Loucy (cell line): ENCODE data around the gene OGFR.

Experiments used
- H2AFZ ChIP-seq: fragments of 200-600 bp; sonication (generic); 2 replicates; pipeline ENCODE4 v1.6.0; 2016; ENCODE audit warnings: antibody characterized with exemption, mild to moderate bottlenecking, low read length, moderate library complexity
- H3F3A ChIP-seq: fragments of 200-600 bp; 2 replicates; pipeline ENCODE4 v1.6.0; 2016; ENCODE audit warnings: antibody characterized with exemption, low read depth, mild to moderate bottlenecking
- H3K27me3 ChIP-seq: fragments of 200-600 bp; sonication (generic); 2 replicates; pipeline ENCODE4 v1.6.1; 2014; ENCODE audit warnings: low read length, mild to moderate bottlenecking; ENCODE audit not compliant: insufficient read depth, poor library complexity, severe bottlenecking
- H3K36me3 ChIP-seq: fragments of 200-600 bp; sonication (generic); 2 replicates; pipeline ENCODE4 v1.6.1; 2016; ENCODE audit warnings: low read length; ENCODE audit not compliant: insufficient read depth
- H3K4me1 ChIP-seq: fragments of 200-600 bp; sonication (generic); 2 replicates; pipeline ENCODE4 v1.5.1; 2014; ENCODE audit warnings: low read length, mild to moderate bottlenecking; ENCODE audit not compliant: insufficient read depth, poor library complexity, severe bottlenecking
- H3K4me2 ChIP-seq: fragments of 200-600 bp; sonication (generic); 2 replicates; pipeline ENCODE4 v1.6.0; 2014; ENCODE audit warnings: antibody characterized with exemption, low read length, low read depth, mild to moderate bottlenecking; ENCODE audit not compliant: poor library complexity, severe bottlenecking
- H3K4me3 ChIP-seq: fragments of 200-600 bp; sonication (generic); 2 replicates; pipeline ENCODE4 v1.5.1; 2014; ENCODE audit warnings: low read length, mild to moderate bottlenecking, mixed read lengths; ENCODE audit not compliant: poor library complexity, severe bottlenecking
- H3K79me2 ChIP-seq: fragments of 200-600 bp; sonication (generic); 2 replicates; pipeline ENCODE4 v1.6.1; 2014; ENCODE audit warnings: low read length; ENCODE audit not compliant: insufficient read depth
- H3K9ac ChIP-seq: fragments of 200-600 bp; sonication (generic); 2 replicates; pipeline ENCODE4 v1.6.0; 2014; ENCODE audit warnings: mild to moderate bottlenecking, low read depth, low read length, moderate library complexity; ENCODE audit not compliant: poor library complexity, severe bottlenecking
- H3K9me2 ChIP-seq: fragments of 200-600 bp; sonication (generic); replicated peaks from 2 replicates; pipeline ENCODE4 v1.6.1; 2016; ENCODE audit warnings: low read depth, low read length, mixed read lengths
- H3K9me3 ChIP-seq: fragments of 200-600 bp; sonication (generic); 2 replicates; pipeline ENCODE4 v1.6.1; 2014; ENCODE audit warnings: mild to moderate bottlenecking, antibody characterized with exemption, low read length, low read depth; ENCODE audit not compliant: insufficient read depth
- H4K20me1 ChIP-seq: fragments of 200-600 bp; sonication (generic); 2 replicates; pipeline ENCODE4 v1.6.0; 2014; ENCODE audit warnings: antibody characterized with exemption, low read length, mild to moderate bottlenecking; ENCODE audit not compliant: insufficient read depth, poor library complexity, severe bottlenecking
- EZH2phosphoT487 ChIP-seq: fragments of 200-600 bp; IDR thresholded peaks from 2 replicates; pipeline ENCODE4 v1.6.1; 2018; ENCODE audit warnings: antibody characterized with exemption, mild to moderate bottlenecking, moderate library complexity, borderline replicate concordance
- TF ChIP-seq, protein P1 (sequence below): fragments of 200-600 bp; sonication (generic); conservative IDR thresholded peaks from 2 replicates; pipeline ENCODE4 v1.5.1; 2014; ENCODE audit warnings: mild to moderate bottlenecking, antibody characterized with exemption, low read length

The OGFR gene

DNA sequence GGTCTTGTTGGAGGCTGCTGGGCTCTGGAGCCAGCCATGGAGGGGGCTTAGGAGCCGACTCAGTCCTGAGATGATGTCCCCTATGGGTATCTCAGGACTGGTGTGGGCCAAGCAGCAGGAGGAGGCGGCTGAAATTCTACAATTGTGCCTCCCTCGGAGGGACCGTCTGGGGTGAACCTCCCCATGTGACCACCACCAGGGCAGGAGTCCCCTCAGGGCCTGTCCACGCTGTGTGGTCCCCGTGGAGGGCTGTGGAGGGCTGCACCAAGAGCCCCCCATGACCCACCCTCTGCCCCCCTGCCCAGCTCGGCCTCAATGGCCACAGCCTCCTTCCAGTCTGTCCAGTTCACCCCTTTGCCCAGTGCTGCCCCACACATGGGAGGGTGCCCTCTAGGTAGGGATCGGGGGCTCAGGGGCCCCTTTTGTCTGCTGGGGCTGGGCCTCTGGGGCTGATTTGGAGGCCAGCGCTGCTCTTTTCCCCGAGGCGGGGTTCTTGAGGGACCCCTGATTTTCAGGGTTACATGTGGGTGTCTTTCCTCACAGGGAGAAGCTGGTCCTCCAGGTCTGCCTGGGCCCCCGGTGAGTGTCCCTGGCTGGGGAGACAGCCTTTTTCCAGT, 13.4 kb downstream of the OGFR start:
- no peaks in the 10 kb centered on the region for H3K9me3 ChIP-seq
- H3K36me3 ChIP-seq = no peaks in the 10 kb centered on the region
- H2AFZ ChIP-seq = no peak overlapping the region
- no peaks in the 10 kb centered on the region for H3K79me2 ChIP-seq
- H3F3A ChIP-seq = no peaks in the 10 kb centered on the region
- H4K20me1 ChIP-seq = no peaks in the 10 kb centered on the region
- H3K4me1 ChIP-seq = no peaks in the 10 kb centered on the region
- no peak overlapping the region for H3K4me2 ChIP-seq
- no peak overlapping the region for H3K4me3 ChIP-seq
- H3K9me2 ChIP-seq = no peaks in the 10 kb centered on the region
- no peak overlapping the region for H3K9ac ChIP-seq
- H3K27me3 ChIP-seq = no peaks in the 10 kb centered on the region
- TF ChIP-seq EZH2phosphoT487 = no peak
- TF ChIP-seq, protein P1, sequence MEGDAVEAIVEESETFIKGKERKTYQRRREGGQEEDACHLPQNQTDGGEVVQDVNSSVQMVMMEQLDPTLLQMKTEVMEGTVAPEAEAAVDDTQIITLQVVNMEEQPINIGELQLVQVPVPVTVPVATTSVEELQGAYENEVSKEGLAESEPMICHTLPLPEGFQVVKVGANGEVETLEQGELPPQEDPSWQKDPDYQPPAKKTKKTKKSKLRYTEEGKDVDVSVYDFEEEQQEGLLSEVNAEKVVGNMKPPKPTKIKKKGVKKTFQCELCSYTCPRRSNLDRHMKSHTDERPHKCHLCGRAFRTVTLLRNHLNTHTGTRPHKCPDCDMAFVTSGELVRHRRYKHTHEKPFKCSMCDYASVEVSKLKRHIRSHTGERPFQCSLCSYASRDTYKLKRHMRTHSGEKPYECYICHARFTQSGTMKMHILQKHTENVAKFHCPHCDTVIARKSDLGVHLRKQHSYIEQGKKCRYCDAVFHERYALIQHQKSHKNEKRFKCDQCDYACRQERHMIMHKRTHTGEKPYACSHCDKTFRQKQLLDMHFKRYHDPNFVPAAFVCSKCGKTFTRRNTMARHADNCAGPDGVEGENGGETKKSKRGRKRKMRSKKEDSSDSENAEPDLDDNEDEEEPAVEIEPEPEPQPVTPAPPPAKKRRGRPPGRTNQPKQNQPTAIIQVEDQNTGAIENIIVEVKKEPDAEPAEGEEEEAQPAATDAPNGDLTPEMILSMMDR = no peak

DNA sequence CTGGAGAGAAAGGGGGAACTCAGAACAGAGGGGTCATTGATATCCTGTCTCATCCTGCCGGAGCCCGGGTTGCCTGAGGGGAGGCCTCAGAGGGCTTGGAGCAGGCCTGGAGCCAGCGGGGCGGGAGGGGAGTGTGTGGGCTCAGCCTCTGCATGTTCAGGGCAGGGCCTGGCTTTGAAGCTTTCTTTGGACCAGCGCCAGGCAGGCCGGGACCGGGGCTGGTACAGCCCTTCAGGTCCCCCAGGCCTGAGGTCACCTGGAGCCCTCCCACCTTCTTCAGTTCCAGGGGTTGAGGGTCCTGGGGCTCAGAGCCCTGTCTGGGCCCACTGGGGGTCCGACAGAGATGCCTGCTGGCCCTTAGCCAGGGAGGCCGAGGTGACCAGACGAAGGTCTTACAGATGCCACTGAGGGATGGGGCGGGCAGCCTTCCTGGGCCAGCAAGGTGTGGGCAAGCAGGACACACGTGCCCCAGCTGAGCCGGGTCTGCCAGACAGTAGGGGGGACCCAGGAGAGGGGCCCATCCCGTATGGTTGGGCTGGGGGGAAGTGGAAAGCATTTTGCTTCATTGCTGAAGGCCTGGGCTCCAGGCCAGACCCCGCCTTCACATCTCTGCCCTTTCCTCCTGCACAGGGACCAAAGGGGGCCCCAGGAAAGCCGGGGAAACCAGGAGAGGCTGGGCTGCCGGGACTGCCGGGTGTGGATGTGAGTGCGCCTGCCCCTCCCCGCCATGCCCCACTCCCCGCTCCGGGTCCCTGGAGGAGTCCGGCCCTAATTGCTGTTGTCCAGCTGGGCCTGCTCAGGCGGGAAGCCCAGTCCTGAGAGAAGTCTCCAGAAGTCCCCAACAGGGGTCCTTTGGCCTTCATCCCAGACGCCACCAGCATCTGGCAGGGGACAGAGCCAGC, 14.2 kb downstream of the OGFR start:
- Histone ChIP-seq H2AFZ (no peak overlapping the region), H3K27me3 (no peaks in the 10 kb centered on the region), H3K9ac (no peak overlapping the region), H3F3A (no peaks in the 10 kb centered on the region), H3K9me3 (no peaks in the 10 kb centered on the region), H3K4me3 (no peak overlapping the region), H3K79me2 (no peaks in the 10 kb centered on the region), H3K36me3 (no peaks in the 10 kb centered on the region), H3K9me2 (no peaks in the 10 kb centered on the region), H4K20me1 (no peaks in the 10 kb centered on the region), H3K4me1 (no peaks in the 10 kb centered on the region), H3K4me2 (no peak overlapping the region)
- TF ChIP-seq, protein P1 = no peak
- TF ChIP-seq EZH2phosphoT487 = no peak

DNA sequence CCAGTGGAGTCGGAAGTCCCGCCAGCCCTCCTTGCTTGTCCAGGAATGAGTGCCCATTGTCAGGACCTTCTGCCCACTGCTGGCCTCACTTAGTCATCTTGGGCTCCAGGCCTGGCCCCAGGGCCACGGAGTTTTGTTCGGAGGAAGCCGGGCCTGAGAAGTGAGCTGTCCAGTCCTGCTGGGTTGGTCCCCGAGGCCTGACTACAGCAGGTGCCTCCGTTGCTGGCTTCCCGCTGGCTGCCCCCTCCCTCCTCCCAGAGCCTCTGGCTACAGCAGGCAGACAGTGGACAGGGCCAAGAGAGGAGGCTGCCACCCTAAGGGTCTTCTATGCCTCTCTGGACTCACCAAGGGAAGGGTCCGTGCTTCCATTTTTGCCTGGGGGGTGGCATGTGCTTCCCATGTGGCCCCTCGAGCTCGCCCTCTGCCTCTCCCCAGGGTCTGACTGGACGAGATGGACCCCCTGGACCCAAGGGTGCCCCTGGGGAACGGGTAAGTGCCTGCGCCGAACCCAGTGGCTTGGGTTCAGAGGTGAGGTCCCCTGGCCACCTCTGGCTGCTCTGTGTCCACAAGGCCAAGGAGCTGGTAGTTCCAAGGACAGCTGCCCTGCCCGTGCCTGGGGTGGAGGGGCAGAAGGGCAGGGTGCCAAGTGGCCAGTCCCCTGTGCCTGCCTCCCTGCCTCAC, 15.0 kb downstream of the OGFR start:
- Histone ChIP-seq H3K4me2 (no peak overlapping the region), H3K9me3 (no peaks in the 10 kb centered on the region), H3K79me2 (no peaks in the 10 kb centered on the region), H3K9me2 (no peaks in the 10 kb centered on the region), H4K20me1 (no peaks in the 10 kb centered on the region), H3F3A (no peaks in the 10 kb centered on the region), H3K27me3 (no peaks in the 10 kb centered on the region), H3K9ac (no peak overlapping the region), H3K36me3 (no peaks in the 10 kb centered on the region), H3K4me3 (no peak overlapping the region), H3K4me1 (no peaks in the 10 kb centered on the region), H2AFZ (no peak overlapping the region)
- TF ChIP-seq, protein P1 = no peak
- TF ChIP-seq EZH2phosphoT487 = no peak
